ENCODE measurements around the gene RBM38. TPM values are rescaled to one million over a fixed set of nuclear protein-coding genes. Genes with fewer than 3 reads are reported as not detected.

RBM38 gene
- total and polyA plus RNA-seq, 9 of the 15 experiments (the other 6 are each of a cell fraction or from before 2014, with no cell fraction given): 0.28 to 82.4 (median 33.2) TPM

DNA sequence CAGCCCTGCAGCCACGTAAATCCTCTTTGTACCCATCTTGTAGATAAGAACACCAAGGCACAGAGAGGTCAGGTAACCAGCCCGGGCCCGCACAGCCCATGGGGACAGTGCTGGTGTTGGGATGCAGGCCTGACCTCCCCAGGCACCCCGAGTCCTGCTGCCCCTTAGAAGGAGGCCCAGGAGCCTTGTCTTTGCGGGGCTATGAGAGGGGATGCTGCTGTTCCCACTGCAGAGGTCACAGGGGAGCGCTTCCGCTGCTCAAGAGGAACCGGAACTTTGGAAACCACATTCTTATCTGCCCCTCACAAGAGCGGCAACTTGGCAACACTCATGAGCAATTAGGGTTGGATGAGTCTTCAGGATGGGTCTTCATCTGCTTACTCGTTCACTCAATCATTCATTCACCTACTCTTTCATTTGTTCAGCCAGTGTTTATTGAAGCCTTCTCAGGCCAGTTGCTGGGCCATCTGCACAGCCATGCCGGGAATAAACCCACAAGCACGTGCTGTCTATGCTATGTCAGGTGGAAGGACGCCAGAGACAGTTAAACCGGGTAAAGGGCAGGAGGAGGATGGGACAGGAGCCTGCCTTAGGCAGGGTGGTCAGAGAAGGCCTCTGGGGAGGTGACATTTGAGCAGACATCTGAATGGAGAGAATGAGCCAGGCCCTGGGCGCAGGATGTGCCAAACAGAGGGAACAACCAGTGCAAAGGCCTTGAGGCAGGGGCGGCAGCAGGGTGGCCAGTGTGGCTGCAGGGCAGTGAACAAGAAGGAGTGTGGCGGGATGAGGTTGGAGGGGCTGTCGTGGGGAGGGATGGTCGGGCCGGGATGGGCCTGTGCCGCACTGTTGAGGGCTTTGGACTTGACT is 60.8 kb downstream of the RBM38 start (continued):
- TF ChIP-seq TEAD1 (CRISPR knock-in tag; IDR thresholded peaks at IDR 0.05) (peak; percentile 6 to 21; a peak in 1 of 4 replicates), BRF1 (IDR thresholded peaks at IDR 0.05; ENCODE audit: borderline replicate concordance, extremely low read depth, insufficient read length) (no peak), CBX5 (IDR thresholded peaks at IDR 0.05; ENCODE audit: borderline replicate concordance, low read depth) (no peak; the same call in 1 of the 2 replicates), ZNF23 (CRISPR knock-in tag; IDR thresholded peaks at IDR 0.05) (no peak), TAF15 (IDR thresholded peaks at IDR 0.05; ENCODE audit: low read depth, low read length) (no peak), DPF2 (IDR thresholded peaks at IDR 0.05) (peak; percentile 89), POLR2AphosphoS5 (IDR thresholded peaks at IDR 0.05; ENCODE audit: control insufficient read depth, insufficient read depth, low read depth, low read length) (peak; percentile 77; the same call in 1 of the 2 replicates), ZEB2 (IDR thresholded peaks at IDR 0.05) (0 out of 2 replicates have a peak, but pooled peaks have one; percentile 31), CHCHD3 (CRISPR knock-in tag; IDR thresholded peaks at IDR 0.05) (no peak)
- TF ChIP-seq, protein P1, sequence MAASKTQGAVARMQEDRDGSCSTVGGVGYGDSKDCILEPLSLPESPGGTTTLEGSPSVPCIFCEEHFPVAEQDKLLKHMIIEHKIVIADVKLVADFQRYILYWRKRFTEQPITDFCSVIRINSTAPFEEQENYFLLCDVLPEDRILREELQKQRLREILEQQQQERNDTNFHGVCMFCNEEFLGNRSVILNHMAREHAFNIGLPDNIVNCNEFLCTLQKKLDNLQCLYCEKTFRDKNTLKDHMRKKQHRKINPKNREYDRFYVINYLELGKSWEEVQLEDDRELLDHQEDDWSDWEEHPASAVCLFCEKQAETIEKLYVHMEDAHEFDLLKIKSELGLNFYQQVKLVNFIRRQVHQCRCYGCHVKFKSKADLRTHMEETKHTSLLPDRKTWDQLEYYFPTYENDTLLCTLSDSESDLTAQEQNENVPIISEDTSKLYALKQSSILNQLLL (CRISPR knock-in tag; IDR thresholded peaks at IDR 0.05; ENCODE audit: borderline replicate concordance): no peak
- TF ChIP-seq, protein P2, sequence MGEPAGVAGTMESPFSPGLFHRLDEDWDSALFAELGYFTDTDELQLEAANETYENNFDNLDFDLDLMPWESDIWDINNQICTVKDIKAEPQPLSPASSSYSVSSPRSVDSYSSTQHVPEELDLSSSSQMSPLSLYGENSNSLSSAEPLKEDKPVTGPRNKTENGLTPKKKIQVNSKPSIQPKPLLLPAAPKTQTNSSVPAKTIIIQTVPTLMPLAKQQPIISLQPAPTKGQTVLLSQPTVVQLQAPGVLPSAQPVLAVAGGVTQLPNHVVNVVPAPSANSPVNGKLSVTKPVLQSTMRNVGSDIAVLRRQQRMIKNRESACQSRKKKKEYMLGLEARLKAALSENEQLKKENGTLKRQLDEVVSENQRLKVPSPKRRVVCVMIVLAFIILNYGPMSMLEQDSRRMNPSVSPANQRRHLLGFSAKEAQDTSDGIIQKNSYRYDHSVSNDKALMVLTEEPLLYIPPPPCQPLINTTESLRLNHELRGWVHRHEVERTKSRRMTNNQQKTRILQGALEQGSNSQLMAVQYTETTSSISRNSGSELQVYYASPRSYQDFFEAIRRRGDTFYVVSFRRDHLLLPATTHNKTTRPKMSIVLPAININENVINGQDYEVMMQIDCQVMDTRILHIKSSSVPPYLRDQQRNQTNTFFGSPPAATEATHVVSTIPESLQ (CRISPR knock-in tag; IDR thresholded peaks at IDR 0.05): peak; percentile 77; the same call in 1 of the 2 replicates
- TF ChIP-seq, protein P3, sequence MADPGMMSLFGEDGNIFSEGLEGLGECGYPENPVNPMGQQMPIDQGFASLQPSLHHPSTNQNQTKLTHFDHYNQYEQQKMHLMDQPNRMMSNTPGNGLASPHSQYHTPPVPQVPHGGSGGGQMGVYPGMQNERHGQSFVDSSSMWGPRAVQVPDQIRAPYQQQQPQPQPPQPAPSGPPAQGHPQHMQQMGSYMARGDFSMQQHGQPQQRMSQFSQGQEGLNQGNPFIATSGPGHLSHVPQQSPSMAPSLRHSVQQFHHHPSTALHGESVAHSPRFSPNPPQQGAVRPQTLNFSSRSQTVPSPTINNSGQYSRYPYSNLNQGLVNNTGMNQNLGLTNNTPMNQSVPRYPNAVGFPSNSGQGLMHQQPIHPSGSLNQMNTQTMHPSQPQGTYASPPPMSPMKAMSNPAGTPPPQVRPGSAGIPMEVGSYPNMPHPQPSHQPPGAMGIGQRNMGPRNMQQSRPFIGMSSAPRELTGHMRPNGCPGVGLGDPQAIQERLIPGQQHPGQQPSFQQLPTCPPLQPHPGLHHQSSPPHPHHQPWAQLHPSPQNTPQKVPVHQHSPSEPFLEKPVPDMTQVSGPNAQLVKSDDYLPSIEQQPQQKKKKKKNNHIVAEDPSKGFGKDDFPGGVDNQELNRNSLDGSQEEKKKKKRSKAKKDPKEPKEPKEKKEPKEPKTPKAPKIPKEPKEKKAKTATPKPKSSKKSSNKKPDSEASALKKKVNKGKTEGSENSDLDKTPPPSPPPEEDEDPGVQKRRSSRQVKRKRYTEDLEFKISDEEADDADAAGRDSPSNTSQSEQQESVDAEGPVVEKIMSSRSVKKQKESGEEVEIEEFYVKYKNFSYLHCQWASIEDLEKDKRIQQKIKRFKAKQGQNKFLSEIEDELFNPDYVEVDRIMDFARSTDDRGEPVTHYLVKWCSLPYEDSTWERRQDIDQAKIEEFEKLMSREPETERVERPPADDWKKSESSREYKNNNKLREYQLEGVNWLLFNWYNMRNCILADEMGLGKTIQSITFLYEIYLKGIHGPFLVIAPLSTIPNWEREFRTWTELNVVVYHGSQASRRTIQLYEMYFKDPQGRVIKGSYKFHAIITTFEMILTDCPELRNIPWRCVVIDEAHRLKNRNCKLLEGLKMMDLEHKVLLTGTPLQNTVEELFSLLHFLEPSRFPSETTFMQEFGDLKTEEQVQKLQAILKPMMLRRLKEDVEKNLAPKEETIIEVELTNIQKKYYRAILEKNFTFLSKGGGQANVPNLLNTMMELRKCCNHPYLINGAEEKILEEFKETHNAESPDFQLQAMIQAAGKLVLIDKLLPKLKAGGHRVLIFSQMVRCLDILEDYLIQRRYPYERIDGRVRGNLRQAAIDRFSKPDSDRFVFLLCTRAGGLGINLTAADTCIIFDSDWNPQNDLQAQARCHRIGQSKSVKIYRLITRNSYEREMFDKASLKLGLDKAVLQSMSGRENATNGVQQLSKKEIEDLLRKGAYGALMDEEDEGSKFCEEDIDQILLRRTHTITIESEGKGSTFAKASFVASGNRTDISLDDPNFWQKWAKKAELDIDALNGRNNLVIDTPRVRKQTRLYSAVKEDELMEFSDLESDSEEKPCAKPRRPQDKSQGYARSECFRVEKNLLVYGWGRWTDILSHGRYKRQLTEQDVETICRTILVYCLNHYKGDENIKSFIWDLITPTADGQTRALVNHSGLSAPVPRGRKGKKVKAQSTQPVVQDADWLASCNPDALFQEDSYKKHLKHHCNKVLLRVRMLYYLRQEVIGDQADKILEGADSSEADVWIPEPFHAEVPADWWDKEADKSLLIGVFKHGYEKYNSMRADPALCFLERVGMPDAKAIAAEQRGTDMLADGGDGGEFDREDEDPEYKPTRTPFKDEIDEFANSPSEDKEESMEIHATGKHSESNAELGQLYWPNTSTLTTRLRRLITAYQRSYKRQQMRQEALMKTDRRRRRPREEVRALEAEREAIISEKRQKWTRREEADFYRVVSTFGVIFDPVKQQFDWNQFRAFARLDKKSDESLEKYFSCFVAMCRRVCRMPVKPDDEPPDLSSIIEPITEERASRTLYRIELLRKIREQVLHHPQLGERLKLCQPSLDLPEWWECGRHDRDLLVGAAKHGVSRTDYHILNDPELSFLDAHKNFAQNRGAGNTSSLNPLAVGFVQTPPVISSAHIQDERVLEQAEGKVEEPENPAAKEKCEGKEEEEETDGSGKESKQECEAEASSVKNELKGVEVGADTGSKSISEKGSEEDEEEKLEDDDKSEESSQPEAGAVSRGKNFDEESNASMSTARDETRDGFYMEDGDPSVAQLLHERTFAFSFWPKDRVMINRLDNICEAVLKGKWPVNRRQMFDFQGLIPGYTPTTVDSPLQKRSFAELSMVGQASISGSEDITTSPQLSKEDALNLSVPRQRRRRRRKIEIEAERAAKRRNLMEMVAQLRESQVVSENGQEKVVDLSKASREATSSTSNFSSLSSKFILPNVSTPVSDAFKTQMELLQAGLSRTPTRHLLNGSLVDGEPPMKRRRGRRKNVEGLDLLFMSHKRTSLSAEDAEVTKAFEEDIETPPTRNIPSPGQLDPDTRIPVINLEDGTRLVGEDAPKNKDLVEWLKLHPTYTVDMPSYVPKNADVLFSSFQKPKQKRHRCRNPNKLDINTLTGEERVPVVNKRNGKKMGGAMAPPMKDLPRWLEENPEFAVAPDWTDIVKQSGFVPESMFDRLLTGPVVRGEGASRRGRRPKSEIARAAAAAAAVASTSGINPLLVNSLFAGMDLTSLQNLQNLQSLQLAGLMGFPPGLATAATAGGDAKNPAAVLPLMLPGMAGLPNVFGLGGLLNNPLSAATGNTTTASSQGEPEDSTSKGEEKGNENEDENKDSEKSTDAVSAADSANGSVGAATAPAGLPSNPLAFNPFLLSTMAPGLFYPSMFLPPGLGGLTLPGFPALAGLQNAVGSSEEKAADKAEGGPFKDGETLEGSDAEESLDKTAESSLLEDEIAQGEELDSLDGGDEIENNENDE (IDR thresholded peaks at IDR 0.05; ENCODE audit: low read depth, low read length): no peak
